Stimulated activated CD8-positive, alpha-beta memory T cell treated with anti-CD3 and anti-CD28 coated beads, Interleukin-12 subunit alpha, Interleukin-12 subunit beta, amount 100 ng/mL, for 4 hours (primary cell): ENCODE results near the gene PTPRN2.

Experiments
- DNase-seq: peaks from one replicate; pipeline ENCODE4 v3.0.0-alpha.2; 2020; ENCODE audit warnings: low read depth

PTPRN2 gene

DNA sequence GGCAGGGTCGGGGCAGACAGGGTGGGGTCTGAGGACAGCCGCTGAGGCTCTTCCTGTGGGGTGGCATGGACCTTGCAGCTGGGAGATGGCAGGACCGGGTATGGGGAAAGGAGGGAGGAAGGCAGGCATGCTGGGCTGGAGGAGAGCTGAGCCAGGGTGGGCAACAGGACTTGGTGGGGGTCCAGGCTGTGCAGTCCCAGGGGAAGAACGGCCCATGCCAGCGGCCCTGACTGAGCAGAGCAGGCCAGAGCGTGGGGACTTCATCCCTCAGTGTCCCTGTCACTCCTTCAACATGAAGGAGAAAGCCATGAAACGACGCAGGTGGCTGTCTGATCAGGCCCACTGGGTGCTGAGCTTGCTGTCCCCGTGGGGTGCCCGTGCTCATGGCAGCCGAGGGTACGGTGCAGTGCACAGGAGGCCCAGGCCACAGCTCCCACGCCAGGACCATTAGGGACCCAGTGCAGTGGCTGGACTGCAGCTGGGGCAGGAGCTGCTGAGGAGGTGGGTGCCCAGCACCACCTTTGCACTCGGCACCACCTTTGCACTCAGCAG is 519.6 kb downstream of the PTPRN2 start:
- no peak for DNase-seq

DNA sequence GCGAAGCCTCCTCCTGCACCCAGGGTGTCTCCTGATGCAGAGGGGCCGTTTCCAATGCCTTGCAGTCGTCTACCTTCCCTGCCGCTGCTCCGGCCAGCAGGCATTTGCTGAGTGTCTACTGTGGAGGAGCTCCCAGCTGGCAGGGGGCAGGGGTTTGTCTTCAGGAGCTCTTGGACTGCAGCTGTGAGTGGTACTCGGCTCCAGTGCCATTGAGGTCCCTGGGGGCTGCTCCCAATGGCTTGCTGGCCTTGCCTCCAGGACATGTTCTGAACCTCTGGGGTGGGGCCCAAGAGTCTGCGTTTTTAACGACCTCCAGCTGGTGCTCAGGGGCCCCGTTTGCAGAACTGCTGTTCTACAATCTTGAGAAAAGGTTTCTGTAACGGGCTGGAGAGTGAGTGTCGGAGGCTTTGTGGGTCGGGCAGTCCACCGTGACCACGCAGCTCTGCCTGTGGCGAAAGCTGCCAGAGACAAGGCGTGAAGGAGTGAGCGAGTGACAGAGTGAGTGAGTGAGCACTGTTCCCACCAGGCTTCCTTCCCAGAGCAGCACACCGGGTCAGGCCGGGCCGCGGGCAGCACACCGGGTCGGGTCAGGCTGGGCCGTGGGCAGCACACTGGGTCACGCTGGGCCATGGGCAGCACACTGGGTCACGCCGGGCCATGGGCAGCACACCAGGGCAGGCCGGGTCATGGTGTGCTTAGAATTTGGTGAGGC is 520.2 kb downstream of the PTPRN2 start:
- no peak for DNase-seq

DNA sequence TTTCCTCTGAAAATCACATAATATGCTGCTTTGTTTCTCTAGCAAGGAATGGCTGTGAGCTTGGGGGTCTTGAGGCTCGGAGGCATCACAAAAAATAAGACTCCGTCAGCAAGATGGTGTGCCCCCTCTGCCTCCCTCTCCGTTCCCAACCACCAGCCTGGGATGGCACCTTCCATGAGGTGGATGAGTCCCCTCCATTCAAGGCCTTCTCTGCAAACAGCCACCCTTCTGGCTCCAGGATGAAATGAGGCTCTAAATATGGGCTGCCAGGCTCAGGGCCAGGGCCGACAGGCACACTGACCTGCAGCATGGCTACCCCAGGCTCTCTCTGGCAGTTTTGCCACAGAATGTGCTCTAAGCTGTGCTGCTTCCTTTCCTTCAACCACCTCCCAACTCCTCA is 521.5 kb downstream of the PTPRN2 start:
- no peak for DNase-seq

DNA sequence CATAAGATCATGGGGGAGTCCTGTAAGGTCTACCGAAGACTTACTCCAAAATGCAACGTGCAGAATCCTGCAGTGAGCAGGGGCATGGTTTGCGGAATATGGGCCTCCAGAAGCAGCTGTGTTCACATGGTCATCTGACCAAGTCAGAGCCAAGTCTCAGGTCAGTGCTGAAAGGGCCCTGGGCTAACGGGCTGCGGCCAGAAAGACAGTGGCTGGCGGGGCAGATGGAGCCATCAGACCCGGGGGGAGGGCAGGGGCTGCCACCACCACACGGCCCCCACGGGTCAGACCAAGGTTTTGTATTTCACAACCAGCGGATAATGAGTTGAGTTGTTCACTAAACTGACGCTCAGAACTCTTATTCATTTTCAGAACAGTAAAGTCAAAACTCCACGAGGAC is 522.3 kb downstream of the PTPRN2 start:
- DNase-seq = no peak

- no peak for DNase-seq
These were observed 523.0 kb downstream of the PTPRN2 start for GRCh38 chr7:158064631-158065030.

DNA sequence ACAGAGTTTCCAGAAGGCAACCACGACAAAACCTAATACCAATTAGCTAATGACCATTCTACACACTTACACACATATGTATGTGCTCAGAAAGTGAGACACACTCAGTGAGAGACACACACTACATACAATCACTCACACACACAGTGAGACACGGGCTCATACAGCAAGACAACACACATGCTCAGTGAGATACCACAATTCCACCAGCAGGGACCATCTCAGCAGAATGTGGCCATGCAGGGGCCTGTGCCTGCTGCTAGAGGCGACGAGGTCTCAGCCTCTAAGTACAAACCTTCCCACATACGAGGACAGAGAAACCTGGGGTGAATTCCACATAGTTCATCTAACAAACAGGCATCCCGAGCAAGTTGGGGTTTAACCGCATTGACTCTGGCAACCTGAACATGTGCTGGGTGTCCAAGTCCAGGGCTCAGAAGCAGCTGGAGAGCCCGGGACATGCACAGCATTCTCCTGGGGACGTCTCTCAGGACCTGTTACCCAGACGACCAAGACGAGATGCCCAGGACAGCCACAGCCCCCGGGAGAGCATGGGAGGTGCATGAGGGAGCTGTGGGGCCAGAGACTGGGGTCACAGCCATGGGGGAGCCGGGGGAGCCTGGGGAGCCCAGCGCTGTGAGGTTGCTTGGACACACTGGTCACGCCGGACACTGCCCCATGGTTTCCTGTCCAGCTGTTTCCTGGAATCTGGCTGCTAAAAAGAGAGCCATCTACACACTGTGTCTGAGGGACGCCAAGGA is 523.6 kb downstream of the PTPRN2 start:
- DNase-seq = no peak

DNA sequence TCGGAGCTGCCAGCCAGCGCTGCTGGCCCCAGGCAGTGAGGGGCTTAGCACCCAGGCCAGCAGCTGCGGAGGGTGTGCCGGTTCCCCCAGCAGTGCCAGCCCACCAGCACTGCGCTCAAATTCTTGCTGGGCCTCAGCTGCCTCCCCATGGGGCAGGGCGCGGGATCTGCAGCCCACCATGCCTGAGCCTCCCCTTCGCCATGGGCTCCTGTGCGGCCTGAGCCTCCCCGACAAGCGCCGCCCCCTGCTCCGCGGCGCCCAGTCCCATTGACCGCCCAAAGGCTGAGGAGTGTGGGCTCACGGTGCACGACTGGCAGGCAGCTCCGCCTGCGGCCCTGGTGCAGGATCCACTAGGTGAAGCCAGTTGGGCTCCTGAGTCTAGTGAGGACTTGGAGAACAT is 525.0 kb downstream of the PTPRN2 start:
- DNase-seq = no peak

DNA sequence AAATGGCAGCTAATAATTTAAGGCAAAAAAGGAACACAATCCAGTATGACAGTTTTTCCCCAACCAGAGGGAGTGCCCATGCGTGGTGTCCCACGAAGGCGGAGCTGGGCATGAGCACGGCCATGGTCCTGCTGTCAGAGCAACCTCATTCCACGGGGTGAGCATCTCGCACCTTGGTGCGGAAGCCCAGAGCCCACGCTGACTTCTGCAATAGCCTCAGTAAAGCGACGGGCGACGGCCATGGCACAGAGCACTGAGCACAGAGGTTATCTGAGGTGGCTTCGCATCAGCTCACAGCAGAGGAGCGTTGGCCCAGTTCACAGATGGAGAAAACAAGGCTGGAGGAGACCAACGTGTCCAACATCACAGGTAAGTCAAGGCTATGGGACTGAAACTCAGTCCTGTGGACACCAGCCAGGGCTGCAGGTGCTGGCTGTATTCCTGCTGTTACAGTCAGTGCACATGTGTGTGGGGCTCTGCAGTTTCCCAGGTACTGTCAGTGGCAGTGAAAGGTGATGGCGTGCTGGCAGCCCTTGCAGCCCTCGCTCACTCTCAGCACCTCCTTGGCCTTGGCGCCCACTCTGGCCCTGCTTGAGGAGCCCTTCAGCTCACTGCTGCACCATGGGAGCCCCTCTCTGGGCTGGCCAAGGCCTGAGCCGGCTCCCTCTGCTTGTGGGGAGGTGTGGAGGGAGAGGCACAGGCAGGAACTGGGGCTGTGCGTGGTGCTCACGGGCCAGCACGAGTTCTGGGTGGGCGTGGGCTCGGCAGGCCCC is 525.6 kb downstream of the PTPRN2 start:
- no peak for DNase-seq

GRCh38 chr7:158061026-158061630 is 526.5 kb downstream of the PTPRN2 start:
- no peak for DNase-seq

DNA sequence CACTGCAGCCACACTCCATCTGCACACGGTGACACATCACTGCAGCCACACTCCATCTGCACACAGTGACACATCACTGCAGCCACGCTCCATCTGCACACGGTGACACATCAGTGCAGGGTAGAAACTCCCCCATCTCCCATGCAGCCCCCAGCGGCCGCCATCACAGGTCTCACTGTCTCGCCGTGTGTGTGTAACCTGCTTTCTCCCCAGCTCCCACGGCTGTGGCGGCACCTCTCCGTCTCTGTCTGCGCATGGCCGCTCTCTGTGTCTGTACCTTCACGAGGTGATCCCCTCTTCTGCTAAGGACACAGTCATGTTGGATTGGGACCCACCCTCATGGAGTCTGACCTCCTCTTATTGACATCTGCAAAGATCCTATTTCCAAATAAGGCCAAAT is 527.4 kb downstream of the PTPRN2 start:
- no peak for DNase-seq

GRCh38 chr7:158057446-158057845 is 530.2 kb downstream of the PTPRN2 start:
- no peak for DNase-seq

- no peak for DNase-seq
These were observed 530.9 kb downstream of the PTPRN2 start for GRCh38 chr7:158056761-158057160.

DNA sequence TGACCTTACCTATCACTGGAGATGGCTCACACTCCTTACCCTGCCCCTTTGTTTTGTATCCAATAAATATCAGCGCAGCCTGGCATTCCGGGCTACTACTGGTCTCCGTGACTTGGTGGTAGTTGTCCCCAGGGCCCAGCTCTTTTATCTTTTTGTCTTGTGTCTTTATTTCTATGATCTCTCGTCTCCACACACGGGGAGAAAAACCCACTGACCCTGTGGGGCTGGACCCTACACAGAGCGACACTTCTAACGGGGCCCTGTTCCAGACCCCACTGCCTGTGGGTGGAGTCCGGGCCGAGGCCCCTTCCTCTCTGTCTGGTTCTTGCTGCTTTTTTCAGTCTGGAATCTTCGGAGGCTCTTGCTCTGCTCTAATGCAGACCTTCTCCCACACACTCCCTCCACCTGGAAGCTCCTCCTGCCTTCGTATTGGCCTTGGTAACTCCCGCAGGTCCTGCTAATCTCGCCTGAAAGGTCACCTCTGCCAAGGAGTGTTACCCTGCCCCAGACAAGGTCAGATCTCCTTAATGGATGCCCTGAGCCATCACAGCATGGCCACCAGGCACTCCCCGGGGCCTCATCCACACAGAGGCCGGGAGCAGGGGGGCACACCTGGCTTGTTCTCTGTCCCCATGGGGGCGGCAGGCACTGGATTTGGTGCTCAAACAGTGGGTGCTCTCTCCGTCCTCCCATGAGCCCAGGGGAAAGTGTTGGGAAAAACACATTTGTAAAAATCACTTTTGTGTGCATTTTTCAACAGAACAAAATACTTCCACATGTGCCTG is 531.7 kb downstream of the PTPRN2 start:
- DNase-seq = no peak

- no peak for DNase-seq
These were observed 533.0 kb downstream of the PTPRN2 start for GRCh38 chr7:158054611-158055010.

DNA sequence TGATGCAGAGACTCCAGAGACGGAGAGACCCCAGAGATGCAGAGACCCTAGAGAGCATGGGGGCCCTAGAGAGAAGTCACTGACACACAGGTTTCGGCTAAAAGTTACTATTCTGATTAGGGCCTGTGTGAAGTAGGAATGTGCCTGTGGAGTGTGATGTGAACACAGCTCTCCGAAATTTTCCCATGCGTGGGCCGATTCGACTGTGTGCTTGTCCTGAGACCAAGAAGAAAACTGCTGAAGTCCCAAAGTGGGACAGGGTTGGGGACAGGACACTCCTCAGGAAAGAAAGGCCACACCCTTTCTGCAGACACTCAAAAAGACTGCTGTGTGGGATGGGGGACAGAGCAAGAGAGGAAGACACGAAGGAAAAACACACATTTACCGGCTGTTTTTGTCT is 533.5 kb downstream of the PTPRN2 start:
- no peak for DNase-seq

GRCh38 chr7:158053183-158053915 is 534.3 kb downstream of the PTPRN2 start:
- no peak for DNase-seq

GRCh38 chr7:158052381-158053060 is 535.1 kb downstream of the PTPRN2 start:
- no peak for DNase-seq

DNA sequence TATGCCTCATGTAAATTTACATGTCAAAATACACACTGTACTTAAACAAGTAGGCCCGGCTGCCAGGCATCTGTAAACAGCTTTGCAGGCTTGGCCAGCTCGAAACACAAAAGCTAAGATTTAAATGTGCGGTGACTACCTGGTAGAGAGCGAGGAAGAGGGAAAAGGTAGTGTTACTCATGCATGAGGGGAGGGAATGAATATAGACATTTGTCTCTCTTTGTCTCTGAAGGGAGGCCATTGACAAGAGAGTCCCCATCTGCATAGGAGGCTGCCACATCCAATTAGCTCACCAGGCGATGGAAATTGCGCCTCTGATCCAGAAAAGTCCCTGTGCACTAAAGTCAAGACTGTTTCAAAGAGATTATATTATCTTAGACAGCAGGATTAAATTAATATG is 535.8 kb downstream of the PTPRN2 start:
- no peak for DNase-seq

- DNase-seq = no peak
These were observed 536.5 kb downstream of the PTPRN2 start for GRCh38 chr7:158050978-158051651.
